Measurements from ENCODE around the gene ZNF117.
A peak's percentile ranks its signal among the peaks of the same experiment; 100 is the strongest.

The ZNF117 gene

DNA sequence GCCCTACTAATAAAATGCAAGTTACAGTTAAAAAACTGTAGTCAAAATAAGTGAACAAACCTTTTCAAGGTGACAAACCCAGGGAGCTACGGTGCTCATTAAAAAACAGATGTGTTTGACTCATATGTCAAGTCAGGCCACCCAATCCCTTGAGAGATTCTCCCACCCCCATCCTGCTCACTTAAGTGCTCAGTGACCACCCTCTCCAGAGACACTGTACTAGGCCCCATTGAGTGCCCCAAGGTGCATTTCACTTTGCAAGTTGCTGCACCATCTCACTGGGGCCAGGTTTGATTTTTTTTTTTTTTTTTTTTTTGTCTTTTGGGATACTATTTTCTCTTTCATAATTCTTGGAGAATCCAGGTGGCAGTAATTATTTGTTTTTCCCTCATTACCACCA lies 13.7 kb upstream of the ZNF117 start:
- H3K4me3 ChIP-seq = no peak overlapping the region
- in situ Hi-C loops (cut with MboI; ENCODE audit: low sequenced_read_pairs) = no loop called here
- no peak for DNase-seq (ENCODE audit: low spot score in 2 of 2)
- no peaks in the 10 kb centered on the region for H3K27me3 ChIP-seq (ENCODE audit: low read depth)
- no peaks in the 10 kb centered on the region for H3K36me3 ChIP-seq (replicated peaks)
- peaks cover 12% of the 10 kb centered on the region for H3K4me1 ChIP-seq
- H3K9me3 ChIP-seq = peaks cover 17% of the 10 kb centered on the region

DNA sequence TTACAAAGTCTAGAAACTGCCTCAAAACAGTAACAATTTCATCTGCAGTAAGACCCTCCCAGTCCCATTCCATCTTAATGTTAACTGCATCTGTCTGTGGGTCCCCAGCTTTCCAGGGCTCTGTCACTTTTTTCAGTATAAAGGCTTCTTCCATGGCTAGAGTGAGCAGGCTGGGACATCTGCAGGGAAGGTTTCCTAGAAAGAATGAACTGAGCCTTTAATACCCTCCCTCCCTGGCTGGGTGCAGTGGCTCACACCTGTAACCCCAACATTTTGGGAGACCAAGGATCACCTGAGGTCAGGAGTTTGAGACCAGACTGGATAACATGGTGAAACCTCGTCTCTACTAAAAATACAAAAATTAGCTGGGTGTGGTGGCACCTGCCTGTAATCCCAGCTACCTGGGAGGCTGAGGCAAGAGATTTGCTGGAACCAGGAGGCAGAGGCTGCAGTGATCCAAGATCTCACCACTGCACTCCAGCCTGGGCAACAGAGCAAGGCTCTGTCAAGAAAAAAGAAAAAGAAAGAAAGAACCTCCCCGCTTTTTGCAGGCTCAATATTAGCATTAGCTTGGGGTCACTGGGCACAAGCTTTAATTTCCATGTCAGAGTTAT lies 12.2 kb upstream of the ZNF117 start:
- no peaks in the 10 kb centered on the region for H3K36me3 ChIP-seq (replicated peaks)
- in situ Hi-C loops (cut with MboI; ENCODE audit: low sequenced_read_pairs) = no loop called here
- no peaks in the 10 kb centered on the region for H3K27me3 ChIP-seq (ENCODE audit: low read depth)
- no peak overlapping the region for H3K4me3 ChIP-seq
- H3K9me3 ChIP-seq = peaks cover 24% of the 10 kb centered on the region
- DNase-seq (ENCODE audit: low spot score in 2 of 2) = no peak
- H3K4me1 ChIP-seq = peaks cover 12% of the 10 kb centered on the region

DNA sequence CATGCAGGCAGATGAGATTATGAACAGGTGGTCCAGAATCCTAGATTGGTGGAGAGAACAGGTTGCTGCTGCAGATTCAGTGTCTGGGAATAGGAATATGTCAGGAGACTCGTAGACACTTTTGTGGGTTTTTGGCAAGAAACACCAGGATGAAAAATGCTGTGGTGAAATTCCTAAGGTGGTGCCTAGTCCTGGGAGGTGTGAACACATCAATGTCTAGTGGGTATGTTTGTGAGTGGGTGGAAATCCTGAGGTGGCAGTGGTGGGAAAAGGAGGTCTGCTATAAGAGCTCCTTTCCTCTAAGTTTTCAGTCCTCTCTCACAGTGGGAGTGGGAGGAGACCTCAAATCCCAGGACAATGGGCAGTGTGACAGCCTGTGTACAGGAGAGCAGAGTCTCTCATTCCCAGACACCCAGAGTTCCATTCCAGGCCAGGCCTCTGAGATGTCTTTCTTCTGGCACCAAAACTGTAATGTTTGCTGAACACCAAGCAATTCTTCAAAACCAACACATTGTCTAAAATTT lies 10.5 kb upstream of the ZNF117 start:
- Histone ChIP-seq H3K9me3 (peaks cover 24% of the 10 kb centered on the region), H3K27me3 (ENCODE audit: low read depth) (no peaks in the 10 kb centered on the region), H3K4me3 (no peak overlapping the region), H3K4me1 (peaks cover 9% of the 10 kb centered on the region), H3K36me3 (replicated peaks) (no peaks in the 10 kb centered on the region)
- in situ Hi-C loops (cut with MboI; ENCODE audit: low sequenced_read_pairs) = no loop called here
- DNase-seq (ENCODE audit: low spot score in 2 of 2) = no peak

DNA sequence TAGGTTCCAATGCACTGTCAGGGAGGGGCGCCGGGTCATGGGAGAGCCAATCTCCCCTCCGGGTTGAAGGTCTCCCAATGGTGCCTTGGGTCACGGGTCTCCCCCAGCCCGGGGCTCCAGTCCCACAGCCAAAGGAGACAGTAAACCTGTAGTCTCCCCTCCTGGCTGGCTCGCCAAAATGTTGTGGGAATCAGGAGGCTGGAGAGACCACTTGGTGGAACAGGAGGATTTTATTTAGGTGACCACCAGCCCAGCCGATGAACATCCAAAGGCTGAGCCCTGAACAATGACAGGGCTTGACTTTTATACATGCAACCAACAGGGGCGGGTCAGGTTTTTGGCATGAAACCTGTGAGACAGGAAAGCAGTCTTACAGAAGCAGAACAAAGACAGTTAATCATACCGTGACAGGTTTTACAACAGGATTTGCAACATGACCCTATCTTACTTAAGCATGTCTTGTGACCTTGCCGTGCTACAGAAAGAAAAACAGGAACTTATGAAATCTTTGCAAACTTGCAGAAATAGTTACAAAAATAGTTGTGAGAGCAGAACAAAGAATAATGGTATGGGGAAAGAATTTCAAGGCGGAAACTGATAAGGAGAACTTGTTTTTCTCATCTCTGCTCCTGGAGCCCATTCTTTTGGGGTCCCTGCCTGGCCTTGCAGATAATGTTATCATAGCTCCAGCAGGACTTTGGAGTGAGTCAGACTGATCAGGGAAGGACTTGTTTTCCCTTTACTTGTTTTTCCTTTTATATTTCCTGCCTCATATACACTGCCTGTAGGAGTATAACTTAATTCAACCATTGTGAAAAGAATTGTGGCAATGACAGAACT lies 8.5 kb upstream of the ZNF117 start:
- in situ Hi-C loops (cut with MboI; ENCODE audit: low sequenced_read_pairs) = no loop called here
- Histone ChIP-seq H3K9me3 (peaks cover 24% of the 10 kb centered on the region), H3K36me3 (replicated peaks) (no peaks in the 10 kb centered on the region), H3K27me3 (ENCODE audit: low read depth) (no peaks in the 10 kb centered on the region), H3K4me3 (no peak overlapping the region), H3K4me1 (no peaks in the 10 kb centered on the region)
- no peak for DNase-seq (ENCODE audit: low spot score in 2 of 2)

DNA sequence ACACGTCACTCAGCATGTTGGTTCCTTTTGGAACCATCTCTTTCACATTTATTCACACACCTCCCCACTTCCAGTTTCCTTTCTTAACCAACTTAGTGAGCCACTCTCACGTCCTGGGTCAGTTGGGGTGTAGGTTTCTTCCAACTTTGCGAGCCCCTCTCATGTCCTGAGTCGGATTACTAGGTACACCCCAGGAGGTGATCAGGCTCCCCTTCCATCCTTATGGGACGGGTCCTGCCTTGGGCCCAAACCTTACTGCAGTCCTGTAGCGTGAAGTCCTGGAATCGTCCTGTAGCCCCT lies 8.0 kb upstream of the ZNF117 start:
- H3K4me3 ChIP-seq = no peak overlapping the region
- H3K9me3 ChIP-seq = peaks cover 24% of the 10 kb centered on the region
- in situ Hi-C loops (cut with MboI; ENCODE audit: low sequenced_read_pairs) = no loop called here
- no peak for DNase-seq (ENCODE audit: low spot score in 2 of 2)
- H3K27me3 ChIP-seq (ENCODE audit: low read depth) = no peaks in the 10 kb centered on the region
- H3K4me1 ChIP-seq = no peaks in the 10 kb centered on the region
- H3K36me3 ChIP-seq (replicated peaks) = no peaks in the 10 kb centered on the region

DNA sequence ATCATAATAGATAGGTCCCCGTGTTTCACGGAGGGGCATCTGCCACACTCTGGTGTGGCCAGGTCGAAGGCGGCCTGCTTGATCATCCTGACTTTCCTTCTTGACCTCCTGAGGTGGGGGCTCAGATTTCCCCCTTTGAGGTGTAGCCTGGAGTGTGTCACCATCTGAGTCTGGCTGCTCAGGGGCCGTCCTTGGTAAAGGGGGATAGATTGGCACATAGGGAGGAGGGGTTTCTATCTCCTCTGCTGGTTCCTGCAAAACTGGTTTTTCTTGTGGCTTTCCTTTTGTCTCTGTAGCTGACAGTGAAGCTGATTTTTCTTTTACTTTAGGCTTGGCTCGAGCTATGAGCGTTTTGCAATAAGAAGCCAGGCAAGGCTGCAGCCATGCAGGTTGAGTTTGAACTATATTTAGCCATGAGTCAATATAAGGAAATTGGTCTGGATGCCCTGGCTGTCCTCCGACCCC lies 7.1 kb upstream of the ZNF117 start:
- no peak for DNase-seq (ENCODE audit: low spot score in 2 of 2)
- Histone ChIP-seq H3K36me3 (replicated peaks) (no peaks in the 10 kb centered on the region), H3K4me1 (no peaks in the 10 kb centered on the region), H3K27me3 (ENCODE audit: low read depth) (no peaks in the 10 kb centered on the region), H3K9me3 (peaks cover 22% of the 10 kb centered on the region), H3K4me3 (no peak overlapping the region)
- in situ Hi-C loops (cut with MboI; ENCODE audit: low sequenced_read_pairs) = no loop called here

DNA sequence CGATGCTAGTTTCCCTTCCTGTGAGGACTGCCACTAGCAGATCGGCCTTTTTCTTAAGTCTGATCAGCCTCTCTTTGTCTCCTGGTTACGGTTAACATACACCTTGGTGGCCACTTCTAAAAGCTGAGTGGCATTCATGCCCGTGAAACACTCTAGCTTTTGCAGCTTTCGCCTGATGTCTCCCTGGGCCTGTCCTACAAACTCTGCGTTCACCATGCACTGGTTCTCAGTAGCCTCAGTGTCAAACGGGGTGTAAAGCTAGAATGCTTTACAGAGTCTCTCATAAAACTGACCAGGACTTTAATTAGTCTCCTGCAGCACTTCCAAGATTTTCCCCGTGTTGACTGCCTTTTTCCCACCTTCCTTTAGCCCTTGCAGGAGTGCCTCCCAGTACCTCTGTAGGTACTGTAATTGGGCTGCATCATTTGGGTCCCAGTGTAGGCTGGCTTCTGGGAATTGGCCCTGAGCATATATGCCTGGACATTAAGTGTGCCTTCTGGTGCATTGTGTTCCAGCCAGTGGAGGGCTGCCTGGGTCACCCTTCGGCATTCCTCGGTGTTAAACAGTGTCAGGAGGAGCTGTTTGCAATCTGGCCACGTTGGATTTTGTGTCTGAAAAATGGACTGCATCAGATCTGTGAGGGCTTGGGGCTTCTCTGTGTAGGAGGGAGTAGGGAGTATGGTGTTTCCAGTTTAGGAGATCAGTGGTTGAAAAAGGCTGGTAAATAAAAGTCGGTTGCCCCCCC lies 6.5 kb upstream of the ZNF117 start:
- H3K36me3 ChIP-seq (replicated peaks) = no peaks in the 10 kb centered on the region
- in situ Hi-C loops (cut with MboI; ENCODE audit: low sequenced_read_pairs) = no loop called here
- H3K4me3 ChIP-seq = no peak overlapping the region
- H3K9me3 ChIP-seq = peaks cover 18% of the 10 kb centered on the region
- H3K27me3 ChIP-seq (ENCODE audit: low read depth) = no peaks in the 10 kb centered on the region
- DNase-seq (ENCODE audit: low spot score in 2 of 2) = no peak
- H3K4me1 ChIP-seq = no peaks in the 10 kb centered on the region

DNA sequence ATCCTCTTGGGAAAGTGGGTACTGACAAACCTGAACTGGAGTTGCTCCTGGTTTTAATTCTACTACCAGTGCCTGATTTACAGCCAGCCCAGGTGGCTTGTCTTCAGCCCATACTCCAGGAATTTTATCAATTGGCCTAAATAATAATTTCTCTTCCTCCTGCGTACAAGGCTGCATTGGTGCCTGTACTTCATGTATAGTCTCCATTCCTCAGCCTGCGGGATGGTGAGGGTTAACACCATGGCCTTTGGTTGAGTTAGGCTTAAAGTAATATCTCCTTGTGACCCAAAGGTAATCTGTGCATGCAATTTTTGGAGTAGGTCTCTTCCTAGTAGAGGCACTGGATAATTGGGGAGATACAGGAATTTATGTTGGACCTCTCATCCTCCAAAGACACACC lies 5.5 kb upstream of the ZNF117 start:
- Histone ChIP-seq H3K27me3 (ENCODE audit: low read depth) (no peaks in the 10 kb centered on the region), H3K9me3 (peaks cover 14% of the 10 kb centered on the region; the same call in 1 of the 2 replicates), H3K36me3 (replicated peaks) (no peaks in the 10 kb centered on the region), H3K4me3 (no peak overlapping the region), H3K4me1 (no peaks in the 10 kb centered on the region)
- in situ Hi-C loops (cut with MboI; ENCODE audit: low sequenced_read_pairs) = no loop called here
- no peak for DNase-seq (ENCODE audit: low spot score in 2 of 2)

DNA sequence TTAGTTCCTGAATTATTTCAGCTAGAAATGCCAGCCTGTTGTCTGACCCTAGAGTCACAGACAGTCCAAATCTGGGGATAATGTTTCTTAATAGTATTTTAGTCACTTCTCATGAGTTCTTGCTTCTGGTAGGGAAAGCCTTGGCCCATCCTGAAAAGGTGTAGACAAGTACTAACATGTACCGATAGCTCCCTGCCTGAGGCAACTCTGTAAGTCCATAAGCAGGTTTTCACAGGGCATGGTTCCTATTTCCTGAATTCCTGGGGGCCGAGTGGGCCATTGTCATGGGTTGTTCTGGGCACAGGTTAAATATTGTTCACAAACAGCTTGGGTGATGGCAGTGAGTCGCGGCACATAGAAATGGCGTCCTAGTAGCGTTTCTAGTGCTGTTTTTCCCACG lies 3.1 kb upstream of the ZNF117 start:
- no peaks in the 10 kb centered on the region for H3K36me3 ChIP-seq (replicated peaks)
- H3K9me3 ChIP-seq = peaks cover 8% of the 10 kb centered on the region; the same call in 1 of the 2 replicates
- in situ Hi-C loops (cut with MboI; ENCODE audit: low sequenced_read_pairs) = no loop called here
- no peak for DNase-seq (ENCODE audit: low spot score in 2 of 2)
- no peak overlapping the region for H3K4me3 ChIP-seq
- H3K4me1 ChIP-seq = no peaks in the 10 kb centered on the region
- no peaks in the 10 kb centered on the region for H3K27me3 ChIP-seq (ENCODE audit: low read depth)

DNA sequence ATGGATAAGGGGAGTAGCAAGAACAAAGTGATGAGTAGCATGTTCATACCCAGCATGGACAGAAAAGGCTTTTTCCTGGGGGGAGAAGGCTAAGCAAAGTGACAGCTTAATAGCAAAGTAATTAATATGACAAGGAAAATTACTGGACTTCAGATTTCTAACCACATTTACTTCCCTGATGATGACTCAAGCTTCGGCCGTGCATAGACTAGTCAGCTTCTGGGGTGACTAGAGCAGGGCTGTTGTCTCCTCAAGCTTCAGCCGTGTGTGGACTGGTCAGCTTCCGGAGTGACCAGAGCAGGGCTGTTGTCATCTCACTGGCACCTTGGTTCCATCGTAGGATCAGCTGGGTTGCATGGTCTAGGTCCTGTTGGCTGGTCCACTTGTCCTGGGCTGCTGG lies 2.1 kb upstream of the ZNF117 start:
- Histone ChIP-seq H3K27me3 (ENCODE audit: low read depth) (no peaks in the 10 kb centered on the region), H3K4me3 (no peak overlapping the region), H3K36me3 (replicated peaks) (no peaks in the 10 kb centered on the region), H3K9me3 (peaks cover 7% of the 10 kb centered on the region; the same call in 1 of the 2 replicates), H3K4me1 (no peaks in the 10 kb centered on the region)
- in situ Hi-C loops (cut with MboI; ENCODE audit: low sequenced_read_pairs) = no loop called here
- no peak for DNase-seq (ENCODE audit: low spot score in 2 of 2)

DNA sequence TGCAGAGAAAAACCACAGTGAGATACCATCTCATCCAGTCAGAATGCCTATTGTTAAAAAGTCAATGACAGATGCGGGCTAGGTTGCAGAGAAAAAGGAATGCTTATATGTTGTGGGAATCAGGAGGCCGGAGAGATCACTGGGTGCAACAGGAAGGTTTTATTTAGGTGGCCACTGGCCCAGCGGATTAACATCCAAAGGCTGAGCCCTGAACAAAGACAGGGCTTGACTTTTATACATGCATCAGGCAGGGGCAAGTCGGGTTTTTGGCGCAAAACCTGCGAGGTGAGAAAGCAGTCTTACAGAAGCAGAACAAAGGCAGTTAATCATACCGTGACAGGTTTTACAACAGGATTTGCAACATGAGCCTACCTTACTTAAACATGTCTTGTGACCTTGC lies 620 bp downstream of the ZNF117 start:
- Histone ChIP-seq H3K9me3 (peaks cover 7% of the 10 kb centered on the region; the same call in 1 of the 2 replicates), H3K36me3 (replicated peaks) (no peaks in the 10 kb centered on the region), H3K4me1 (no peaks in the 10 kb centered on the region), H3K27me3 (ENCODE audit: low read depth) (no peaks in the 10 kb centered on the region), H3K4me3 (no peak overlapping the region)
- in situ Hi-C loops (cut with MboI; ENCODE audit: low sequenced_read_pairs) = no loop called here
- no peak for DNase-seq (ENCODE audit: low spot score in 2 of 2)

DNA sequence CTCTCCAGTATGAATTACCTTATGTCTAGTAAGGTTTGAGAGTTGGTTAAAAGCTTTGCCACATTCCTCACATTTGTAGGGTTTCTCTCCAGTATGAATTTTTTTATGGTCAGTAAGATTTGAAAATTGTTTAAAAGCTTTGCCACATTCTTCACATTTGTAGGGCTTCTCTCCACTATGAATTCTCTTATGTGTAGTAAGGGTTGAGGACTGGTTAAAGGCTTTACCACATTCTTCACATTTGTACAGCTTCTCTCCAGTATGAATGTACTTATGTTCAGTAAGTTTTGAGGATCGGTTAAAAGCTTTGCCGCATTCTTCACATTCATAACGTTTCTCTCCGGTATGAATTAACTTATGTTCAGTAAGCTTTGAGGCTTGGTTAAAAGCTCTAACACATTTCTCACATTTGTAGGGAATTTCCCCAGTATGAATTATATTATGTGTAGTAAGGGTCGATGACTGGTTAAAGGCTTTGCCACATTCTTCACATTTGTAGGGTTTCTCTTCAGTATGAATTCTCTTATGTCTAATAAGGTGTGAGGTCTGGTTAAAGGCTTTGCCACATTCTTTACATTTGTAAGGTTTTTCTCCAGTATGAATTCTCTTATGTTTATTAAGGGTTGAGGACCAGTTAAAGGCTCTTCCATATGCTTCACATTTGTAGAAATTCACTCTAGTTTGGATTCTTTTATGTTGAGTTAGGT lies 12.2 kb downstream of the ZNF117 start:
- H3K9me3 ChIP-seq = peaks cover 22% of the 10 kb centered on the region
- H3K36me3 ChIP-seq (replicated peaks) = no peaks in the 10 kb centered on the region; the same call in 1 of the 2 replicates

DNA sequence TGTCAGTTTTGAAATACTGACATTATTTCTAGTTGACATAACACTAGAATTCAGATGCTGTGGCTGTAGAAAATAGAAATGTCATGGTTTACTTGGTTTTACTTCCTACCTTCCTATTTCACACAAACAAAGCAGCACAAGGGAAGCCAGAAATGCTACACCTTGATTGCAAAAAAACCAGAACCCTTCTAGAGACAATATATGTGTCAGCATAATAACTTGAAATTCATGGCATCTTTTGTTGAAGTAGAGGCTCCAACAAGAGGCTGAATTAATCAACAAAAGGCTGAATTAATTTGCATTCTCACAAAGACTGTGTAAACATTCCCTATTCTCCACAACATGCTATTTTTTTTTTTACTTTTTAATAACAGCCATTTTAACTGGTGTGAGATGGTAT lies 25.2 kb downstream of the ZNF117 start:
- Histone ChIP-seq H3K9me3 (no peaks in the 10 kb centered on the region), H3K4me3 (no peak overlapping the region), H3K4me1 (peaks cover 7% of the 10 kb centered on the region; the same call in 1 of the 2 replicates), H3K36me3 (replicated peaks) (no peaks in the 10 kb centered on the region), H3K27me3 (ENCODE audit: low read depth) (no peaks in the 10 kb centered on the region)
- in situ Hi-C loops (cut with MboI; ENCODE audit: low sequenced_read_pairs) = no loop called here
- DNase-seq (ENCODE audit: low spot score in 2 of 2) = peak in 1 of 2 experiments; percentile 83

More for the DNA sequence above, 12.2 kb downstream of the ZNF117 start:
- H3K27me3 ChIP-seq (ENCODE audit: low read depth) = no peaks in the 10 kb centered on the region
- no peak overlapping the region for H3K4me3 ChIP-seq
- no peak for DNase-seq (ENCODE audit: low spot score in 2 of 2)
- H3K4me1 ChIP-seq = no peaks in the 10 kb centered on the region
- in situ Hi-C loops (cut with MboI; ENCODE audit: low sequenced_read_pairs) = no loop called here

All from HAP-1 (cell line).